G401 (cell line): Measurements from ENCODE around the gene CLBA1. TPM values are rescaled to one million over a fixed set of nuclear protein-coding genes. Genes with fewer than 3 reads are reported as not detected.
"Not testable (repeated sequence)": the region's sequence is repeated elsewhere in the genome, so short reads cannot be mapped to it uniquely, and the experiment has no call there.

Source experiments
- DNase-seq: peaks from one replicate; pipeline ENCODE4 v3.0.0-alpha.2; 2015; ENCODE audit warnings: low spot score
- in situ Hi-C: cut with HindIII; loops from 2 replicates; pipeline ENCODE4 v1.10.0; 2016; ENCODE audit warnings: low sequenced_read_pairs, mixed read lengths
- total RNA-seq: library from RNA; depleted of rRNA; stranded (reverse); fragments of >200 nt; shearing (Covaris generic); gene quantifications from 2 replicates; pipeline ENCODE4 v1.2.3, GENCODE V29; 2014; rRNA removed

The CLBA1 gene
- total RNA-seq, result 10.5 and 18.0 TPM in 2 replicates

GRCh38 chr14:104985675-104986486 lies at the start of gene CLBA1:
CLBA1 (plus strand) TSS chr14:104985788; CDS start chr14:104986432, 644 bp downstream.
- in situ Hi-C loops, result no loop called here
- peak; percentile 90 for DNase-seq

GRCh38 chr14:104935955-104936354 lies 49.6 kb upstream of the CLBA1 start:
- DNase-seq, result no peak
- in situ Hi-C loops, result loop anchor here (5.0 to 10.0 kb wide), 4 partner anchors 111 to 221 kb away; no protein-coding TSS in a partner anchor

DNA sequence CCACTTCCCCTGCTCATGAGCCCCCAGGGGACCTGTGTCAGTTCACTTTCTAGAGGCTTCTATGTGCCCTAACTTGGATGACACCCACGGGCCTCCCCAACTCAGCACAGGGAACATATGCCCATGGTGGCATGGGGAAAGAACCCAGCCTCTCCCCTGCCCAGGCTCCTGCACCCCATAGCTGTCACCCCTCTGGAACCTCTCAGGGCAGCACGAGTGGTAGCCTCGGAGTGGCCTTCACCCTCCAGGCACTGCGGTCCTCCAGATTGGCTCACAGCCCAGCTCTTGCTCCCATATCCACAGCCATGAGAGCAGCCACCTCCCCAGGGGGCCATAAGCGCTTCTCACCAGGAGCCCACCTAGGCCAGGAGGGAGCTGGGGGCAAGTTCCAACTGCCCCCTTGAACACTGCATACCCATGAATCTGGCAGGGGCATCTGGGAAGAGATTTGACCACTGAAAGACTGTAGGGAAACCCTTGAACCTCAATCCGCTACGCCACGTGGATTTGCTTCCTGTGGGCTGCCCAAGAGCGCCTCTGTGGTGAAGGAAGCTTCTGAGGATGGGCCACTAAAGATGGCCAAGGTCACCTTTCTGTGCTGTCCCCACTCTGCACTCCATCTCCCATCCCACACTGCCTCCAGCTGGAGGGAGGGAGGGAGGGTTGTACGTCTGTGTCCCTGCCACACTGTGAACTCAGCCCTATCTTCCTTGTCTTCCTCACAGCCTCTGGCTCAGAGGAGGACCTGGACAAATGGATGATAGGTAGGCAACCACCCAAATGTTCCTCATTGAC lies 49.0 kb upstream of the CLBA1 start:
- in situ Hi-C loops, result loop anchor here (5.0 to 10.0 kb wide), 4 partner anchors 112 to 222 kb away; no protein-coding TSS in a partner anchor

DNA sequence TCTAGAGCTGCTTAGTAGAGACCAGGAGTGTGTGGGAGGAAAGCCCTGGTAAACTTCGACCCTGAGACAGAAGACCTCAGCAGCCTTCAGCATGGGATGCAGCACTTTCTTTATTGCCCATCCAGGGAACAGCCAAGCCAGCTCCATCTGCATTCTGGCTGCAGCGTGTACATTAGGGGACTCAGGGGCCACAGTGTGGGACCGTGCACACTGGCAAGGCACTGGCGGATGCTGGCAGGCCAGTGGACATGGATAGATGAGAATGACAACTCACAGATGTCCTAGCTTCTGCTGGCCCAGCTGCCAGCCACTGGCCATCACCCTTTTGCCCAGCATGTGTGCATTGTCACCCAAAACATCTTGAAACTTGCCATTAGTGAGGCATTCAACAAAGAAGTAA lies 48.4 kb upstream of the CLBA1 start:
- no peak for DNase-seq
- in situ Hi-C loops, result loop anchor here (5.0 to 10.0 kb wide), 4 partner anchors 112 to 222 kb away; no protein-coding TSS in a partner anchor

More for the DNA sequence above, 49.0 kb upstream of the CLBA1 start:
- DNase-seq, result no peak

DNA sequence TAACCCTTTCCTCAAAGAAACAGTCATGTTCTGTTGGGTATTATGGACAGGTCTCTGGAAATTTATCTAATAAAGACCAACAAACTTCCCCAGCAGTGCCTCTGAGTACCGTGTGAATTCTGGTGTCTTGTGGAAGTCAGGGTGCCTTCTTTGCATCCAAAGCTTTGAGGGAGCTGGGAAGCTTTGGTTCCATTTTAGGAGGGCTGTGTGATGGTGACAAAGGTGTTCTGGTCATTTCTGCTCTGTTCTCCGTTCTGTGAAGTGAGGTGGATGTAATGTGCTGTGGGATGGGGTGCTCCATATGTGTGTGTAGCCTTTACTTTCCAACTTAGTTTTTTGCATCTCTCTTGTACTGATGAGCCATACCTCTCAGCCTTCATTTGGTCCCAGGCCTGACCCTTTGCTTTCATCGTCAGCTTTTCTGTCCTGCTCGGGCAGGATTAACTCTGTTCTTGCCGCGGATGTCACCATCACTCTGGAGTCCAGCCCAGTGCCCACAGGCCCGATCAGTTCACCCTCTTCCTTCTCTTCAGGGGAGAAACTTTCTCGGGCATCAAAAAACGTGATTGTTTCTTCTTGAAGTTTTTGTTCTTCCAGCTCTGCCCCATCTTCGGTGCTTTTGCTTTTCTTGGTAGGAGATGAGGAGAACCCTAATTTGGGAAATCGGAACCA lies 47.8 kb upstream of the CLBA1 start:
- in situ Hi-C loops, result loop anchor here (5.0 to 10.0 kb wide), 4 partner anchors 113 to 223 kb away; no protein-coding TSS in a partner anchor
- DNase-seq, result no peak

DNA sequence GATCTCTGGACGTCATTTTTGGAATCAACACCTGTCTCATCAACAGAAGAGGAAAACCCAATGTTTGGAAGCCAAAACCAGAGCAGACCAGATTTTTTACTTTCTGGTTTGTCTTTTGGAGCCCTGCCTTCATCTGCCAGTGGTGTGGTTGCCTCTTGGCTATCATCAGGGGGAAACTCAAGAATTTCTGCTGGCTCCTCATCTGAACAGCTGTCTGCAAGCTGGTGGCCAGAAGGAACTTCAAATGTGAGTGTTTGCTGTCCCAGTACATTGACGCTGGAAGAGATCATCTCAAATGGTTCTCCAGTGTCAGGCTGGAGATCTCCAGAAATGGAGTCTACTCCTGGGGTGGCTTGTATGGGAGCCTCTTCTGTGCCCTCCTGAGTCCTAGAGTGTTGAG lies 47.2 kb upstream of the CLBA1 start:
- in situ Hi-C loops, result loop anchor here (5.0 to 10.0 kb wide), 4 partner anchors 114 to 224 kb away; no protein-coding TSS in a partner anchor
- DNase-seq, result no peak

- DNase-seq, result no peak
- in situ Hi-C loops, result loop anchor here (5.0 to 10.0 kb wide), 4 partner anchors 114 to 224 kb away; no protein-coding TSS in a partner anchor
Measured at GRCh38 chr14:104938960-104939359, 46.6 kb upstream of the CLBA1 start.

DNA sequence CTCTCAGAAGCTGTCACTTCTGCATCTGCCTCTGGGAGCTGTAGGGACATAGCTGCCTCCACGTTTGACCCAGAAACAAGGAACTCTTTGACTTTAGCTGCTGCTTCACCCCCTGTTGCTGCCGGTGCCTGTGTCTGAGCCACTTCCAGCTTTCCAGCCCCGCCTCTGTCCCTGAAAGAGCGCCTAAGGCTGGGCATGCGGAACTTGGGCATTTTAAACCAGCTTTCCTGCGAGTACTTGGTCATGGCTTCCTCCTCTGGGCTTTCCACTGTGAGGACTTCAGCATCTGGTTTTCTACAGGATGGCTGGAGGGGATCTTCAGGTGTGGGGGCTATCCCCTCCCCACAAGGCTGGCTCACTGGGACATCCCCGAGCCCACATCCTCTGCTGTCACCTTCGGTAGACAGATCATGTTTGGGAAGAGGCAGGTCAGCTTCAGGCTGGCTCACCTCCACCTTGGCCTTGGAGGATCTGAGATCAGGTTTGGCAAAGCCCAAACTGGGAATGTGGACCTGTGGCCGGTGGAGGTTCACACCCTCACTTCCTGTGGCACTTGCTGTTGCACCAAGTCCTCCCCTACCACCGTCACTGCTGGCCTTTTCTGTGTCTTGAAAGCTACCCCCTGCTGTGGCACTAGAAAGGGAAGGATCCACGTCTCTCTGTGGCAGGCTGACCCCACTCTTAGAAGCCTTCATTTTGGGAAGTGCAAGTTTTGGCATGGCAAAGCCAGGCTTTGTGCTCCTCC lies 45.8 kb upstream of the CLBA1 start:
- in situ Hi-C loops, result loop anchor here (5.0 to 10.0 kb wide), 4 partner anchors 115 to 225 kb away; no protein-coding TSS in a partner anchor
- DNase-seq, result no peak

DNA sequence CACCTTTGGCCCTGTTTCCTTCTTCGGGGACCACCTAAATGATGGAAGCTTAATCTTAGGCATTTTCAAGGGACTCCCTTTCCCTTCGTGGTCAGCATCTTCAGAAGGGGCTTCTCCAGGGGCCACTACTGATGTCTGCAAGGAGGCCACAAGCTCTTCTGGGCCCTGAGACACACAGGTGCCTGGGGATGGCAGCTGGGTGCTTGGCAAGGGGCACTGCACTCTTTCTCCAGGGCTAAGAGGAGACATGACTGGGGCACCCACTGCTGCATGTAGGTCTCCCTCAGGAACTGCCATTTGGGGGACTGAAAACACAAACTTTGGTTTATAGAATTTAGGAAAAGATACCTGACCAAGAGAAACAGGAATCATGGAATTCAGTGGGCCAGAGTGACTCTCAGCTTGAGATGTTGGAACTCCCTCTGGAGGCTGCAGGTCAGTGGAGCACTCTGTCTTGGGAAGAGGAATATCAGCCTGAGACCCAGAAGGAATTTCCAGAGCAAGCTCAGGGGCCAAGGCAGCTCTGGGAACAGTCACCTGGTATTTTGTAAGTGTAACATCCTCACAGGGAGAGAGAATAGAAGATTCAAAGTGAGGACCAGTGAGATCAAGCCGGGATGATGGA lies 45.0 kb upstream of the CLBA1 start:
- DNase-seq, result no peak
- in situ Hi-C loops, result no loop called here

DNA sequence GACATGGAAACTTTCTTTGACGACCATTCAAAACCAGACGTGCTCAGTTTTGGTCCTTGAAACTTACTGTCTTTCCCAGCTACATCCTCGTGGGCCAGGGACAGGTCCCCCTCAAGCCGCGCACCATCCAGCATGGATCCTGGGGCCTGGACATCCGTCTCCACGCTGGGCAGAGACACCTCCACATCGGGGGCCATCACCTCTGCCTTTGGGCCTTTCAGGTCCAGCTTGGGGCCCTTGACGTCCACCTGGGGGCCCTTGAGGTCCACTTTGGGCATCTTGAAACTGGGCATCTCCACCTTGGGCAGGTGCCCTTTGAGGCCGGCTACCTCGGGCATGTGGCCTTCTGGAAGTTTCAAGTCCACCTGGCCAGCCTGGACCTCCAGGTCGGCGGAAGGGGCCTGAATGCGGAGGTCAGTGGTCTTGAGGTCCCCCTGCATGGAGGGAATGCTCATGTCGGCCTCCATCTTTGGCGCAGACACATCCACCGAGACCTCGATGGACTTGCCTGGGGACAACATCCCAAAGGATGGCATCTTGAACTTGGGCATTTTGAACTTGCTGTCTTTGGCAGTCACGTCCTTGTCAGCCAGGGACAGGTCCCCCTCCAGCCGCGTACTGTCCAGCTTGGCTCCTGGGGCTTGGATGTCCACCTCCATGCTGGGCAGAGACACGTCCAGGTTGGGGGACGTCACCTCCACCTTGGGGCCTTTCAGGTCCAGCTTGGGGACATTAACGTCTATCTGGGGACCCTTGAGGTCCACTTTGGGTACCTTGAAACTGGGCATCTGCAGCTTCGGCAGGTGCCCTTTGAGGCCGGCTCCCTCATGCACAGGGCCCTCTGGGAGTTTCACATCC lies 43.9 kb upstream of the CLBA1 start:
- in situ Hi-C loops, result no loop called here
- no peak for DNase-seq

- in situ Hi-C loops, result no loop called here
- no peak for DNase-seq
Measured at GRCh38 chr14:104942586-104942985, 43.0 kb upstream of the CLBA1 start.

GRCh38 chr14:104943216-104944015 lies 42.2 kb upstream of the CLBA1 start:
- in situ Hi-C loops, DNase-seq: not testable (repeated sequence)

DNA sequence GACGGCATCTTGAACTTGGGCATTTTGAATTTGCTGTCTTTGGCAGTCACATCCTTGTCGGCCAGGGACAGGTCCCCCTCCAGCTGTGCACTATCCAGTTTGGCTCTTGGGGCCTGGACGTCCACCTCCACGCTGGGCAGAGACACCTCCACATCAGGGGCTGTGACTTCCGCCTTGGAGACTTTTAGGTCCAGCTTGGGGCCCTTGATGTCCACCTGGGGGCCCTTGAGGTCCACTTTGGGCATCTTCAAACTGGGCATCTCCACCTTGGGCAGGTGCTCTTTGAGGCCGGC lies 41.6 kb upstream of the CLBA1 start:
- in situ Hi-C loops, result not testable (repeated sequence)

DNA sequence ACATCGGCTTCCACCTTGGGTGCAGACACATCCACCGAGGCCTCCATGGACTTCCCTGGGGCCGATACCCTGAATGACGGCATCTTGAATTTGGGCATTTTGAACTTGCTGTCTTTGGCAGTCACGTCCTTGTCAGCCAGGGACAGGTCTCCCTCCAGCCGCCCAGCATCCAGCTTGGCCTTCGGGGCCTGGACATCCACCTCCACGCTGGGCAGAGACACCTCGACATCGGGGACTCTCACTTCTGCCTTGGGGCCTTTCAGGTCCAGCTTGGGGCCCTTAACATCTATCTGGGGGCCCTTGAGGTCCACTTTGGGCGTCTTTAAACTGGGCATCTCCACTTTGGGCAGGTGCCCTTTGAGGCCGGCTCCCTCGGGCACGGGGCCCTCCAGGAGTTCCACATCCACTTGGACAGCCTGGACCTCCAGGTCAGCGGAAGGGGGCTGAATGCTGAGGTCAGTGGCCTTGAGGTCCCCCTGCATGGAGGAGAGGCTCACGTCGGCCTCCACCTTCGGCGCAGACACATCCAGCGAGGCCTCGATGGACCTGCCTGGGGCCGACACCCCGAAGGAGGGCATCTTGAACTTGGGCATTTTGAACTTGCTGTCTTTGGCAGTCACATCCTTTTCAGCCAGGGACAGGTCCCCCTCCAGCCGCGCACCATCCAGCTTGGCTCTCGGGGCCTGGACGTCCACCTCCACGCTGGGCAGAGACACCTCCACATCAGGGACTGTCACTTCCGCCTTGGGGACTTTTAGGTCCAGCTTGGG lies 41.0 kb upstream of the CLBA1 start:
- in situ Hi-C loops, DNase-seq: not testable (repeated sequence)

More for the DNA sequence above, 41.6 kb upstream of the CLBA1 start:
- not testable (repeated sequence) for DNase-seq

- in situ Hi-C loops, DNase-seq: not testable (repeated sequence)
Measured at GRCh38 chr14:104945266-104945665, 40.3 kb upstream of the CLBA1 start.
